ENCODE results near the gene MYT1.

GRCh38 chr20:64222851-64223525 lies 58.7 kb downstream of the MYT1 start:
- no peak for TF ChIP-seq EHMT2 (IDR thresholded peaks at IDR 0.05)
- no peak for TF ChIP-seq HMGN3 (IDR thresholded peaks at IDR 0.05; ENCODE audit: borderline replicate concordance, extremely low read depth, insufficient read length, low read depth, low read length)
- no peak for TF ChIP-seq ZNF431 (CRISPR knock-in tag; IDR thresholded peaks at IDR 0.05)
- no peak for TF ChIP-seq ETV5 (CRISPR knock-in tag; IDR thresholded peaks at IDR 0.05; ENCODE audit: low read depth)
- no peak for TF ChIP-seq PHB (CRISPR knock-in tag; IDR thresholded peaks at IDR 0.05)
- no peak for TF ChIP-seq ZNF224 (CRISPR knock-in tag; IDR thresholded peaks at IDR 0.05)
- TF ChIP-seq HDGF (IDR thresholded peaks at IDR 0.05) = no peak
